Middle frontal gyrus (tissue), 1 donor: ENCODE results near the gene ACOXL.

ENCODE experiments used
- DNase-seq: peaks from one replicate; pipeline ENCODE4 v3.0.0-alpha.2; 2015; ENCODE audit warnings: low spot score; ENCODE audit errors: extremely low spot score

ACOXL gene

GRCh38 chr2:111156529-111156928, 424.2 kb downstream of the ACOXL start:
- no peak for DNase-seq

GRCh38 chr2:111157071-111157661, 424.8 kb downstream of the ACOXL start:
- no peak for DNase-seq

- DNase-seq = no peak
Observed at GRCh38 chr2:111157798-111158197, 425.4 kb downstream of the ACOXL start.

- no peak for DNase-seq
Observed at GRCh38 chr2:111159641-111160040, 427.3 kb downstream of the ACOXL start.

- no peak for DNase-seq
Observed at GRCh38 chr2:111160758-111161157, 428.4 kb downstream of the ACOXL start.

- DNase-seq = peak; percentile 24
Observed at GRCh38 chr2:111161971-111162370, 429.6 kb downstream of the ACOXL start.

- no peak for DNase-seq
Observed at GRCh38 chr2:111162718-111163331, 430.5 kb downstream of the ACOXL start.

- DNase-seq = no peak
Observed at GRCh38 chr2:111164078-111164477, 431.7 kb downstream of the ACOXL start.

- DNase-seq = no peak
Observed at GRCh38 chr2:111165084-111165483, 432.7 kb downstream of the ACOXL start.

GRCh38 chr2:111166115-111166514, 433.7 kb downstream of the ACOXL start:
- no peak for DNase-seq

GRCh38 chr2:111167076-111167862, 434.9 kb downstream of the ACOXL start:
- DNase-seq = no peak

- no peak for DNase-seq
Observed at GRCh38 chr2:111167863-111168162, 435.4 kb downstream of the ACOXL start.
